ENCODE measurements around the gene SLC9A7.

GRCh38 chrX:46577221-46578005 lies 181.5 kb downstream of the SLC9A7 start:
- TF ChIP-seq CTCF (IDR thresholded peaks at IDR 0.05; ENCODE audit: low read depth, low read length, missing input control) (no peak), TAF1 (conservative IDR thresholded peaks at IDR 0.05) (no peak), MAX (IDR thresholded peaks at IDR 0.05) (no peak), ATF3 (IDR thresholded peaks at IDR 0.05) (no peak)
